H7 (cell line): ENCODE results near the gene HOXB4. TPM values are rescaled to one million over a fixed set of nuclear protein-coding genes. Genes with fewer than 3 reads are reported as not detected.
A peak's percentile ranks its signal among the peaks of the same experiment; 100 is the strongest.

Experiments
- DNase-seq: peaks from one replicate; pipeline ENCODE4 v3.0.0; 2012
- H3K27me3 ChIP-seq: 2 replicates; pipeline ENCODE4 v1.6.0; 2011; ENCODE audit warnings: mild to moderate bottlenecking, low read length; ENCODE audit not compliant: control insufficient read depth, insufficient read depth
- H3K36me3 ChIP-seq: replicated peaks from 2 replicates; pipeline ENCODE4 v1.5.1; 2011; ENCODE audit warnings: low read length; ENCODE audit not compliant: control insufficient read depth, insufficient read depth
- H3K4me3 ChIP-seq: 2 replicates; pipeline ENCODE4 v1.5.1; 2011; ENCODE audit warnings: low read depth, mild to moderate bottlenecking, control low read depth, low read length, moderate library complexity; ENCODE audit not compliant: insufficient read depth
- total RNA-seq: library from RNA; depleted of rRNA; stranded (reverse); fragments of >200 nt; shearing (Covaris generic); gene quantifications from 2 replicates; pipeline ENCODE4 v1.2.3, GENCODE V29; 2014; rRNA removed

HOXB4 gene
- total RNA-seq, 1 experiment from 2014 or later, result 0.03 TPM

GRCh38 chr17:48528153-48528935 is 49.8 kb downstream of the HOXB4 start:
- Histone ChIP-seq H3K4me3 (no peak overlapping the region), H3K36me3 (no peaks in the 10 kb centered on the region), H3K27me3 (peaks cover 88% of the 10 kb centered on the region)
- DNase-seq, result peak; percentile 64

- DNase-seq, result no peak
- peak overlapping the region; percentile 14 for H3K4me3 ChIP-seq
- peaks cover 93% of the 10 kb centered on the region for H3K27me3 ChIP-seq
- no peaks in the 10 kb centered on the region for H3K36me3 ChIP-seq
Observed at GRCh38 chr17:48527547-48527932, 50.6 kb downstream of the HOXB4 start.

GRCh38 chr17:48526608-48527546 is 51.3 kb downstream of the HOXB4 start:
- Histone ChIP-seq H3K27me3 (peaks cover 88% of the 10 kb centered on the region), H3K36me3 (no peaks in the 10 kb centered on the region), H3K4me3 (peak overlapping the region; percentile 14)
- DNase-seq, result peak; percentile 91

Other genes with a start within 250 kb of the HOXB4 start
- gene SKAP1, start 148.1 kb downstream of the HOXB4 start, total RNA-seq, result not detected in 2 replicates
- 4.5 and 6.4 TPM in 2 replicates for gene HOXB1, start 47.3 kb downstream of the HOXB4 start, total RNA-seq
- 11.8 and 16.1 TPM in 2 replicates for gene HOXB2, start 33.2 kb downstream of the HOXB4 start, total RNA-seq
- 4.5 and 6.8 TPM in 2 replicates for gene HOXB3, start 11.9 kb upstream of the HOXB4 start, total RNA-seq
- gene HOXB5, start 15.4 kb upstream of the HOXB4 start, total RNA-seq, result not detected in 2 replicates
- not detected in 2 replicates for gene HOXB6, start 26.6 kb upstream of the HOXB4 start, total RNA-seq
- 0.45 TPM in 1 of 2 replicates, not detected in the other for gene HOXB7, start 32.7 kb upstream of the HOXB4 start, total RNA-seq
- gene HOXB8, start 36.9 kb upstream of the HOXB4 start, total RNA-seq, result not detected in 2 replicates
- gene HOXB9, start 48.0 kb upstream of the HOXB4 start, total RNA-seq, result 0.04 TPM in 1 of 2 replicates, not detected in the other
- 156 and 173 TPM in 2 replicates for gene PRAC1, start 144.2 kb upstream of the HOXB4 start, total RNA-seq
- 40.8 and 40.9 TPM in 2 replicates for gene PRAC2, start 144.8 kb upstream of the HOXB4 start, total RNA-seq
- 7.9 and 11.1 TPM in 2 replicates for gene HOXB13, start 150.4 kb upstream of the HOXB4 start, total RNA-seq
- 2.1 and 2.6 TPM in 2 replicates for gene TTLL6, start 238.9 kb upstream of the HOXB4 start, total RNA-seq